SHP77 (cell line): ENCODE measurements around the gene XPR1.
A peak's percentile ranks its signal among the peaks of the same experiment; 100 is the strongest.
"Not testable (repeated sequence)": the region's sequence is repeated elsewhere in the genome, so short reads cannot be mapped to it uniquely, and the experiment has no call there.

ENCODE experiments used
- DNase-seq, 2 experiments: peaks; one replicate each; lab custom pipeline; 2025; lab: John Stamatoyannopoulos, UW

Gene XPR1

DNA sequence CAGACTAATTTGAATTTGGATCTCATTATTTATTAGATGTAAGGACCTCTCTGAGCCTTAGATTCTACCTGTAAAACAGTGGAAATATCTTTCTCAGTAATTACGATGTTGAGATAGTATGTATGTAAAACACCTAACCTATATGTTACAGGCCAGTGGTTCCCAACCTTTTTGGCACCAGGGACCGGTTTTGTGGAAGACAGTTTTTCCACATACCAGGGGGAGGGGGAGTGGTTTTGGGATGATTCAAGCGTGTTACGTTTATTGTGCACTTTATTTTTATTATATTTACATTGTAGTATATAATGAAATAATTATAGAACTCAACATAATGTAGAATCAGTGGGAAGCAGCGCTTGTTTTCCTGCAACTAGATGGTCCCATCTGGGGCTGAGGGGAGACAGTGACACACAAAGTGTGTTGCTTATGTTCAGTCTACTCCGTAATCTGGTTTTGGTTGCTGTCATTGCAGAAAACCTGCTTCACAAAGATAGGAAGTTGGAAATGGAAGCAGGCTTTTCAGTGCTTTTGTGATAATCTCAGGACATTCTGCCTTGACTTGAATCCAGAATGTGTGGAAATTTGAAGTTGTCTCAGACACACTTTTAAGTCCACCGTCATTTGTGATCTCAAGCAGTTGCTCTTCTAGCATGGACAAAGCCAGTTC, 12.8 kb downstream of the XPR1 start:
- no peak for DNase-seq

GRCh38 chr1:180645261-180645660, 13.4 kb downstream of the XPR1 start:
- not testable (repeated sequence) for DNase-seq

DNA sequence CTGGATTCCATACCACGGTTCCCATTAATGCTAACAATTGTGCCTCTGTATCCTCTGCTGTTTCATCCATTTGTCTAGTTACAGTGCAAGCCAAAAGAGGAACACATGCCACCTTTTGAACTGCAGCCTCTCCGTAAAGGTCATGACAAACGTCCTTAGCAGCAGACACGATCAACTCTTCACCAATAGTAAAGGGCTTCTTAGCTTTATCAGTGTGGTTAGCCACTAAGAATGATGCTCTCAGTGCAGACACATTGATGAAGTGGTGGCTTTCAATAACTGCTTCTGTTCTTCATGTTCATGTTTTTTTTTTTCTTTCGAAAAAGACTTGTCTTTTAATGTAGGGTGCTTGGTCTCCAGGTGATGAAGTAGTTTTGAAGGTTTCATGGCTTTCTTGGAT, 14.3 kb downstream of the XPR1 start:
- no peak for DNase-seq

GRCh38 chr1:180646547-180646946, 14.7 kb downstream of the XPR1 start:
- no peak for DNase-seq

GRCh38 chr1:180652792-180653191, 21.0 kb downstream of the XPR1 start:
- DNase-seq = no peak

DNA sequence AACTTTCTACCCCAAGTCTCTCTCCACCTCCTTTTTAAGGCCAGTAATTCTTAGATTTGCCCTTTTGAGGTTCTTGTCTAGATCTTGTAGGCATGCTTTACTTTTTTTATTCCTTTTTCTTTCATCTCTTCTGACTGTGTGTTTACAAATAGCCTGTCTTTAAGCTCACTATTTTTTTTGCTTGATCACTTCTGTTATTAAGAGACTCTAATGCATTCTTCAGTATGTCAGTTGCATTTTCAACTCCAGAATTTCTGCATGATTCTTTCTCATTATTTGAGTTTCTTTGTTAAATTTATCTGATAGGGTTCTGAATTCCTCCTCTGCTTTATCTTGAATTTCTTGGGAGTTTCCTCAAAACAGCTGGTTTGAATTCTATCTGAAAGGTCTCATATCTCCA, 30.9 kb downstream of the XPR1 start:
- no peak for DNase-seq

GRCh38 chr1:180670681-180671080, 38.9 kb downstream of the XPR1 start:
- DNase-seq = no peak

GRCh38 chr1:180672105-180672504, 40.3 kb downstream of the XPR1 start:
- no peak for DNase-seq

GRCh38 chr1:180672505-180672904, 40.7 kb downstream of the XPR1 start:
- DNase-seq = no peak

DNA sequence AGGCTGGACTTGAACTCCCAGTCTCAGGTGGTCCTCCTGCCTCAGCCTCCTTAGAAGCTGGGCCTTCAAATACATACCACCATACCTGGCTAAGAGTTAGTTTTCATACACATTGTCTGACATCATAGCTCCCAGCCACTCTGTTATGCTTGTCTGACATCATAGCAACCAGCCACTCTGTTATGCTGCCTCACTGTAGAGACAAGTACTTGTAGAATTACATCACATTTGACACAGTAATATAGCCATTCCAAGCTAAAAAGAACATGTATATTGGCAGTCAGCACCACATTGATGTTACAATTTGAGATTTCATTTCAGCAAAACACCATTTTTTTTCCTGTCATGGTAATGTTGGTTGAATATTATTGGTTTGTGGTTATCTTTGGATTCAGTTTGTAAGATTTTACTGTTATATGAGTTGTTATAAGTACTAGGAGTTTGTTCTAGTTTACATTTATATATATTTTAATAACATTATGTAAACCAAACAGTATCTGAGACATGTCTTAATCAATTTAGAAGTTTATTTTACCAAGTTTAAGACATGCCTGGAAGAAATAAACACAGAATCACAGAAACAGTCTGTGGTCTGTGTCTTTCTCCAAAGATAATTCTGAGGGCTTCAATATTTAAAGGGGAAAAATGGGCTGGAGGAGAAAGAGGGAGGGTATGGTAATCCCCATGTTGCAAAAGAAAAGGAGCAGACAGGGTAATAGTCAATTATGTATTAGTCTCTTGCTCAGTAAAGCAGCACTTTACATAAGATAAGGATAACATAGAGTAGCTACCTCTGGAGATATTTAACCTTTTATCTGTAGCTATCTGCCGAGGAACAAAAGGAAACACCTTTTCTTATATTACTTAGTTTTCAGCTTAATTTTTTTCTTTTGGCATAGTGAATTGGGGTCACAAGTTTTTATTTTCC, 43.0 kb downstream of the XPR1 start:
- peak in 1 of 2 experiments; percentile 1 for DNase-seq

DNA sequence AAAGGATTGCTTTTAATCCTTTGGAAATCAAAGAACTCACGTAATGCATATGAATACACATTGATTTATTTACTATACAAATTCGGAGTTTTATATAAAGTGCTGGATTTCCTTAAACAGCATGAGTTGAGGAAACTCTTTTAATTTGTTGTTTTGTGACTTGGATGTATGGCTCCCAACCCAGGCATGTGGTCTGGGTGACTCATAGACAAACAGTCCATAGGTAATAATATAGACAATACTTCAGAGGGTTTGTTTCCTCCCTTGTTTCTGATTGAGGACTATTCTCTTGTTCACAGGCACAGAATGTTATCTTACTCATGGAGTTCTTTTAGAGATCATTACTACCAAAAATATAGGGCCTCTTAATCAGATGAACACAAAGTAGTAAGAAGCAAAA, 43.8 kb downstream of the XPR1 start:
- no peak for DNase-seq

DNA sequence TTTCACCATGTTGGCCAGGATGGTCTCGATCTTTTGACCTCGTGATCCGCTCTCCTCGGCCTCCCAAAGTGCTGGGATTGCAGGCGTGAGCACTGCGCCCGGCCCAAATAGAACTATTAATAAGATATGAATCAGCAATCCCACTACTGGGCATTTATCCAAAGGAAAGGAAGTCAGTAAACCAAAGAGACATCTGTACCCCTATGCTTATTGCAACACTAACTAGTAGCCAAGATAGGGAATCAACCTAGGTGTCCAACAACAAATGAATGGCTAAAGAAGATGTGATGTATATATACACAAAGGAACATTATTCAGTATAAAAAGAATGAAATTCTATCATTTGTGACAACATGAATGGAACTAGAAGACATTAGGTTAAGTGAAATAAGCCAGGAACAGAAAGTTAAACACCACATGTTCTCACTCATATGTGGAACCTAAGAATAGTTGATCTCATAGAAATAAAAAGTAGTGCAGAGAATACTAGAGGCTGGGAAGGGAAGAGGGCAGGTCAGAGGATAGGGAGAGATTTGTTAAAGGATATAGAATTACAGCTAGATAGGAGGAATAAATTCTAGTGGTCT, 48.8 kb downstream of the XPR1 start:
- DNase-seq = no peak

- DNase-seq = not testable (repeated sequence)
Observed at GRCh38 chr1:180683117-180683516, 51.3 kb downstream of the XPR1 start.

GRCh38 chr1:180691322-180691913, 59.6 kb downstream of the XPR1 start:
- no peak for DNase-seq

DNA sequence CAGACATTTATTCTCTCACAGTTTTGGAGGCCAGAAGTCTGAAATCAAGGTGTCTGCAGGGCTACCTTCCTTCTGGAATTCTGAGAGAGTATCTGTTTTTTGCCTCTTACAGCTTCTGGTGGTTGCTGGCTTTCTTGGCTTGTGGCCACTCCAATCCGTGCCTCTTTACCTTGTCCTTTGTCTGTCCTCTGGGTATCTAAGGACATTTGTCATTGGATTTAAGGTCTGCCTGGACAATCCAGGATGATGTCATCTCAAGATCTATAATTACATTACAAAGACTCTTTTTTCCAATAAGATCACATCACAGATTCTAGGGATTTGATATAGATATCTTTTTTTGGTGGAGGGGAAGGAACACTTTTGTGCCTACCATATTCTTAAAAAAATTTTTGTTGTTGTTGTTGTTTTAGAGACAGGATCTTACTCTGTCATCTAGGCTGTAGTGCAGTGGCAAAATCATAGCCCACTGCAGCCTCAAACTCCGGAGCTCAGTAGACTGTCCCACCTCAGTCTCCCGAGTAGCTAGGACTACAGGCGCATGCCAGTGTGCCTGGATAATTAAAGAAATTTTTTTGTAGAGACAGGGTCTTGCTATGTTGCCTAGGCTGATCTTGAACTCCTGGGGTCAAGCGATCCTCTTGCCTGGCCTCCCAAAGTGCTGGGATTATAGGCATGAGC, 61.9 kb downstream of the XPR1 start:
- DNase-seq = no peak

- DNase-seq = no peak
Observed at GRCh38 chr1:180695282-180695681, 63.5 kb downstream of the XPR1 start.

GRCh38 chr1:180696361-180696760, 64.5 kb downstream of the XPR1 start:
- DNase-seq = no peak

DNA sequence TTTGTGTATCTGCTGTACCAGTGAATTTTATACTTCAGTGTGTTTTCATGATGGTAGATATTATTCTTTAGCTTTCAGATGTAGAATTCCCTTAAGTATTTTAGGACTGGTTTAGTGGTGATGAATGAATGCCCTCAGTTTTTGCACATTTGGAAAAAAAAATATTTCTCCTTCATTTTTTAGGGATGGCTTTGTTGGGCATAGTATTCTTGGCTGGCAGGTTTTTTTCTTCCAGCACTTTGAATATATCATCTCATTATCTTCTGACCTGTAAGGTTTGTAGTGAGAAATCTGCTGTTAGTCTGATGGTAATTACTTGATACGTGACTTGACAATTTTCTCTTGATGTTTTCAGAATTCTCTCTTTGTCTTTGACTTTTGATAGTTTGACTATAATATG, 66.8 kb downstream of the XPR1 start:
- no peak for DNase-seq

DNA sequence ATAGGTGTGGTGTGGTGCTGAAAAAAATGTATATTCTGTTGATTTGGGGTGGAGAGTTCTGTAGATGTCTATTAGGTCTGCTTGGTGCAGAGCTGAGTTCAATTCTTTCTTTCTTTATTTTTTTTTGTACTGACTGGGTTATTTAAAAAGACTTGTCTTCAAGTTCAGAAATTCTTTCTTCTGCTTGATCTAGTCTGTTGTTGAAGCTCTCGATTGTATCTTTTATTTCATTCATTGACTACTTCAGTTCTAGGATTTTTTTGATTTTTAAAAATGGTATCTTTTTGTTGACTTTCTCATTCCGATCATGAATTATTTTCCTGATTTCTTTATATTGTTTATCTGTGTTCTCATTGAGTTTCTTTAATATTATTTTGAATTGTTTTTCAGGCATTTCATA, 70.6 kb downstream of the XPR1 start:
- DNase-seq = not testable (repeated sequence)

- DNase-seq = not testable (repeated sequence)
Observed at GRCh38 chr1:180710746-180711145, 78.9 kb downstream of the XPR1 start.

- not testable (repeated sequence) for DNase-seq
Observed at GRCh38 chr1:180711260-180711659, 79.4 kb downstream of the XPR1 start.

- DNase-seq = no peak
Observed at GRCh38 chr1:180720753-180721152, 88.9 kb downstream of the XPR1 start.
